ENCODE measurements around the gene DPY19L1. TPM values are rescaled to one million over a fixed set of nuclear protein-coding genes. Genes with fewer than 3 reads are reported as not detected.

Gene DPY19L1
- total RNA-seq, 1 experiment from 2014 or later = 71.7 TPM

- no peak overlapping the region for H3K4me3 ChIP-seq (replicated peaks in 1 of 2; ENCODE audit: low read depth in 1 of 2, low read length in 2 of 2)
- no peak for DNase-seq (ENCODE audit: low read depth, low spot score)
- H3K9me2 ChIP-seq (ENCODE audit: insufficient read depth) = no peaks in the 10 kb centered on the region
- BruUV-seq (replicated peaks) = no TSS peak
- H3K9ac ChIP-seq (ENCODE audit: low read length) = no peak overlapping the region
- ChIA-PET CTCF (no interaction called here), POLR2A (no interaction called here), RAD21 (ENCODE audit: low non-redundant PET in 1 of 2, low total read pairs in 2 of 2, uncharacterized antibody in 2 of 2, unreplicated experiment in 2 of 2) (no interaction called here)
- H3K4me2 ChIP-seq (ENCODE audit: low read length) = no peak overlapping the region
- peaks cover 94% of the 10 kb centered on the region for H3K79me2 ChIP-seq (ENCODE audit: insufficient read depth, low read length)
- no peaks in the 10 kb centered on the region for H3K36me3 ChIP-seq (ENCODE audit: control insufficient read depth in 1 of 2, insufficient read depth in 2 of 2, low read length in 2 of 2)
- H2AFZ ChIP-seq (ENCODE audit: low read depth, low read length, poor library complexity, severe bottlenecking) = no peak overlapping the region
- H3K27me3 ChIP-seq (ENCODE audit: insufficient read depth, low read length) = no peaks in the 10 kb centered on the region
- TF ChIP-seq ZFX (IDR thresholded peaks at IDR 0.05) = no peak
- TF ChIP-seq ATF3 (IDR thresholded peaks at IDR 0.05) = no peak
- TF ChIP-seq FOSL1 (IDR thresholded peaks at IDR 0.05; ENCODE audit: low read depth) = no peak
- TF ChIP-seq CBX3 (IDR thresholded peaks at IDR 0.05; ENCODE audit: low read depth) = no peak
- TF ChIP-seq, protein P1, sequence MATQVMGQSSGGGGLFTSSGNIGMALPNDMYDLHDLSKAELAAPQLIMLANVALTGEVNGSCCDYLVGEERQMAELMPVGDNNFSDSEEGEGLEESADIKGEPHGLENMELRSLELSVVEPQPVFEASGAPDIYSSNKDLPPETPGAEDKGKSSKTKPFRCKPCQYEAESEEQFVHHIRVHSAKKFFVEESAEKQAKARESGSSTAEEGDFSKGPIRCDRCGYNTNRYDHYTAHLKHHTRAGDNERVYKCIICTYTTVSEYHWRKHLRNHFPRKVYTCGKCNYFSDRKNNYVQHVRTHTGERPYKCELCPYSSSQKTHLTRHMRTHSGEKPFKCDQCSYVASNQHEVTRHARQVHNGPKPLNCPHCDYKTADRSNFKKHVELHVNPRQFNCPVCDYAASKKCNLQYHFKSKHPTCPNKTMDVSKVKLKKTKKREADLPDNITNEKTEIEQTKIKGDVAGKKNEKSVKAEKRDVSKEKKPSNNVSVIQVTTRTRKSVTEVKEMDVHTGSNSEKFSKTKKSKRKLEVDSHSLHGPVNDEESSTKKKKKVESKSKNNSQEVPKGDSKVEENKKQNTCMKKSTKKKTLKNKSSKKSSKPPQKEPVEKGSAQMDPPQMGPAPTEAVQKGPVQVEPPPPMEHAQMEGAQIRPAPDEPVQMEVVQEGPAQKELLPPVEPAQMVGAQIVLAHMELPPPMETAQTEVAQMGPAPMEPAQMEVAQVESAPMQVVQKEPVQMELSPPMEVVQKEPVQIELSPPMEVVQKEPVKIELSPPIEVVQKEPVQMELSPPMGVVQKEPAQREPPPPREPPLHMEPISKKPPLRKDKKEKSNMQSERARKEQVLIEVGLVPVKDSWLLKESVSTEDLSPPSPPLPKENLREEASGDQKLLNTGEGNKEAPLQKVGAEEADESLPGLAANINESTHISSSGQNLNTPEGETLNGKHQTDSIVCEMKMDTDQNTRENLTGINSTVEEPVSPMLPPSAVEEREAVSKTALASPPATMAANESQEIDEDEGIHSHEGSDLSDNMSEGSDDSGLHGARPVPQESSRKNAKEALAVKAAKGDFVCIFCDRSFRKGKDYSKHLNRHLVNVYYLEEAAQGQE (IDR thresholded peaks at IDR 0.05; ENCODE audit: low read depth) = no peak
- no peak for TF ChIP-seq RAD21 (IDR thresholded peaks at IDR 0.05; ENCODE audit: low read depth)
- TF ChIP-seq ZNF274 (IDR thresholded peaks at IDR 0.05; ENCODE audit: low read depth, low read length) = no peak
- no peak for TF ChIP-seq CEBPB (IDR thresholded peaks at IDR 0.05; ENCODE audit: low read depth)
- no peak for TF ChIP-seq POLR2AphosphoS5 (IDR thresholded peaks at IDR 0.05; ENCODE audit: low read depth, low read length)
- no peak for TF ChIP-seq JUND (IDR thresholded peaks at IDR 0.05)
- no peak for TF ChIP-seq MAX (IDR thresholded peaks at IDR 0.05)
- TF ChIP-seq SIN3A (IDR thresholded peaks at IDR 0.05; ENCODE audit: low read depth) = no peak
- TF ChIP-seq POLR2A (IDR thresholded peaks at IDR 0.05; ENCODE audit: borderline replicate concordance, extremely low read depth, insufficient read depth, insufficient read length) = no peak
- TF ChIP-seq EZH2phosphoT487 (IDR thresholded peaks at IDR 0.05; ENCODE audit: borderline replicate concordance) = no peak
- TF ChIP-seq EZH2 (IDR thresholded peaks at IDR 0.05) = no peak
- TF ChIP-seq EGR1 (IDR thresholded peaks at IDR 0.05; ENCODE audit: low read depth) = no peak
- TF ChIP-seq CTCF (IDR thresholded peaks at IDR 0.05 in 2 of 3, conservative IDR thresholded peaks at IDR 0.05 in 1 of 3; ENCODE audit: borderline replicate concordance in 1 of 3, insufficient read depth in 1 of 3, low read depth in 2 of 3, low read length in 2 of 3) = no peak
- TF ChIP-seq YY1 (IDR thresholded peaks at IDR 0.05; ENCODE audit: extremely low read depth, insufficient replicate concordance, low read depth, low read length) = no peak
- H3K9me3 ChIP-seq (ENCODE audit: control insufficient read depth in 1 of 2, insufficient read depth in 1 of 2, low read depth in 1 of 2, low read length in 2 of 2) = no peaks in the 10 kb centered on the region
- peaks cover 31 to 51% of the 10 kb centered on the region in 2 experiments for H3K4me1 ChIP-seq (ENCODE audit: control insufficient read depth in 1 of 2, insufficient read depth in 2 of 2, low read length in 2 of 2)
- ATAC-seq = no peak
- intact Hi-C loops (cut with micrococcal nuclease) = loop anchor here (10.0 kb wide), 1 partner anchor 356 kb away; no protein-coding TSS in a partner anchor
- peaks cover 4% of the 10 kb centered on the region; the same call in 1 of the 2 replicates for H4K20me1 ChIP-seq (ENCODE audit: insufficient read depth)
- no peak overlapping the region for H3K27ac ChIP-seq (ENCODE audit: low read depth, low read length)
Observed at GRCh38 chr7:35030848-35031247, 6.4 kb downstream of the DPY19L1 start.

Data from HCT116 (cell line).